Activated CD4-positive, alpha-beta T cell treated with anti-CD3 and anti-CD28 coated beads for 1 hour (primary cell): ENCODE data around the gene RFC1.
"Not testable (repeated sequence)": the region's sequence is repeated elsewhere in the genome, so short reads cannot be mapped to it uniquely, and the experiment has no call there.

Source experiments
- DNase-seq: peaks from one replicate; pipeline ENCODE4 v3.0.0-alpha.2; 2020

The RFC1 gene

GRCh38 chr4:39365830-39366771 lies at the start of gene RFC1:
Gene RFC1, minus strand, starts transcription at chr4:39366362. Its CDS starts 121 bp downstream, at chr4:39366241.
- DNase-seq: peak; percentile 93

DNA sequence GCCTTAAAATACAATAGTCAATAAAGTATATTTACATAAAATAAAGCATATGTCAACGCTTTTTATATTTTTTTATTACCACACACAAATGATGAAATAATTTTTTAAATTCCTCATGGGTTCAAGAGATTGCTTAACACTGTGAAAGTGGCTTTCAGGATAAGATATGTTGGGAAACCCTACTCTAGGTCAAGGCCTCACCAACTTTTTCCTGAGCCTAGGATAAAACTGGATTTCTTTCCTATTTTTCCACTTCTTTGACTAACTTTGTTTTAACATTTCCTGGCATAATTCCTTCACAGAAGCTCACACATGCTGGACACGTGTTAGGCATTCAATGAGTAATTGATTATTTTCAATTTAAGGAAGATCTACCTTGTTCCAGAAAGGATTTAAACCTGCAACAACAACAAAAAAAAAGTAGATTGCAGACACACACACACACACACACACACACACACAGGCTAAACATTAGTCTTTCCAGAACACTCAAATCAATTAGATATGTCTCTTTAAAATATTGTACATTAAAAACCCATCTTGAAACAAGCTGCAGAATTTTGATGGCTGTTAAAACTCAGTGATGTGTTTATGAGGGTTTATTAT lies 49.6 kb upstream of the RFC1 start:
- no peak for DNase-seq

- DNase-seq: not testable (repeated sequence)
These were observed 45.4 kb upstream of the RFC1 start for GRCh38 chr4:39411561-39411960.

- no peak for DNase-seq
These were observed 44.3 kb upstream of the RFC1 start for GRCh38 chr4:39410415-39410814.

DNA sequence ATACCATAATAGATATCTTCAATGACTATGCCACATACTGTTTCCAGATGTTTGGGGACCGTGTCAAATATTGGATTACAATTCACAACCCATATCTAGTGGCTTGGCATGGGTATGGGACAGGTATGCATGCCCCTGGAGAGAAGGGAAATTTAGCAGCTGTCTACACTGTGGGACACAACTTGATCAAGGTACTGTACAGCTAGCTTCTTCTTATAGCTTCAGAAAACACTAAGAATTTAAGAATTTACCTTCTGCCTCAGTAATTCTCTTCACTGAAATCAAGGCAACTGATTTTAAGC lies 41.4 kb upstream of the RFC1 start:
- DNase-seq: no peak

- no peak for DNase-seq
These were observed 40.8 kb upstream of the RFC1 start, which contains the start of gene KLB for GRCh38 chr4:39406763-39407583. Gene KLB, plus strand, starts transcription at chr4:39406930. Its CDS starts 20 bp downstream, at chr4:39406950.

GRCh38 chr4:39401640-39402039 lies 35.5 kb upstream of the RFC1 start:
- not testable (repeated sequence) for DNase-seq

GRCh38 chr4:39394706-39395105 lies 28.5 kb upstream of the RFC1 start:
- DNase-seq: no peak

- DNase-seq: no peak
These were observed 24.4 kb upstream of the RFC1 start for GRCh38 chr4:39390603-39391002.

DNA sequence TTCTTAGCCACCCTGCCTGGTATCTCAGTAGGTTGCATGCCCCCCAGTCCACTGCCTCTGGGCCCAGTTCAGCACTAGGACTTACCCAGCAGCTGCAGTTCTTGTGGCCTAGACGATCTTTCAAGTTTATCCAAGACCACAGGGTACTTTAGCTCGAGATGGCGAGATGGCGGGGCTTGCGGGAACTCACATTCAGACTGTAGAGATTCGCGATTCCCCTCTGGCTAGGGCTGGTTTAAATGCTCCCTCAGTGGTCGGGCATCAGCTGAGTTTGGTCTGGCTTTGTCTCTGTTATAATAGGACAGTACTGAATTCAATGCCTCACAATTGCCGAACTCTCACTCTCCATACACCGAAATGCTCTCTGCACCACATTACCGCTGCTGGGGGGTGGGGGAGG lies 18.4 kb upstream of the RFC1 start:
- no peak for DNase-seq

GRCh38 chr4:39383690-39384089 lies 17.5 kb upstream of the RFC1 start:
- DNase-seq: no peak

DNA sequence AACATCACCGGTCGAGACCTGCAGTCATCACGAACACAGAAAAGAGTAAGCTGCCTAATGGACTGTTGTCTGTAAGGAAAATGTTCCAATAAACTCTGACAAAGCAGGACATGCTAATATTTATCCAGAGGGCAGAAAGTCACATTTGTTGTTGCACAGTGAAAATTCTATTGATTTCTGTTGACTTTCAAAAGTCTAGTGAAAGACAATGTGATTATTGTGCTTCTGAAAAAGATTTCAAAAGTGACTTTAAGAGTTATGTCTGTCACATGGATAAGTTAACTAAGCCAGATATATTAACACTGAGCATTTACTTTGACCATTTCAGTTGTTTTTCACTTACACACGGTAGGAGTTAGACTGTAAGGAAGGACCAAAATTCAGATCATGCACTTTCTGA lies 9.3 kb upstream of the RFC1 start:
- DNase-seq: no peak

- not testable (repeated sequence) for DNase-seq
These were observed 5.0 kb upstream of the RFC1 start for GRCh38 chr4:39371209-39371608.

DNA sequence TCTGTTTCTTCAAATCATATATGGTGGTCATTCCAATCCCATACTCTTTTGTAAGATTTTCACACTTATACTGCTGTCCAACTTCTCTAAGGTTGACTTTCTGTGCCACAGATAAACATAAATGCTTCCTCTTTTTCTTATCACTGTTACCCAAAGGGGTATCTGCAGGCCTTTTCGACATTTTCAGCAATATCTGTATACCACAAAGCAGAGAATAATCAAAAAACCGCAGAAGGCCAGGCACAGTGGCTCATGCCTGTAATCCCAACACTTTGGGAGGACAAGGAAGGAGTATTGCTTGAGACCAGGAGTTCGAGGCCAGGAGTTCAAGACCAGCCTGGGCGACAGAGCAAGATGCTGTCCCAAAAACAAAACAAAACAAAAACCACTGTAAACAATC lies 3.1 kb upstream of the RFC1 start:
- DNase-seq: no peak

DNA sequence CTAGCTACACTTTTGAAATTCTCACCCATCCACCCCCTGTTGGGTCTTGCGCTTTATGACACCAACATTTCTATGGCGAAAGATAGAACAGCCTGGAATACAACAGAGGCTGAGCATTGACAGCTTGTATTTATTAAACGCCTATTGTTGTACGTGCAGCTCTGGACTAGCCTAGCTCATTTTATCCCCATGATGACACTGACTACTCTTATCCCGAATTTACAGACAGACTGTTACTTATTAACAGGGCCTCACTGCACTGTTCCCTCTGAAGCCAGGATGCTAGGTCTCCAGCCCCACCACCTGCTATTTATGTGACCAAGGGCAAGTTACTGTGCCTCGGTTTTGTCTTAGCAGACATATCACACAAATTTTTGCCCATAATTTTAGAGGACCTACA lies 1.0 kb upstream of the RFC1 start:
- DNase-seq: no peak

GRCh38 chr4:39365360-39365759 lies 802 bp downstream of the RFC1 start:
- no peak for DNase-seq

DNA sequence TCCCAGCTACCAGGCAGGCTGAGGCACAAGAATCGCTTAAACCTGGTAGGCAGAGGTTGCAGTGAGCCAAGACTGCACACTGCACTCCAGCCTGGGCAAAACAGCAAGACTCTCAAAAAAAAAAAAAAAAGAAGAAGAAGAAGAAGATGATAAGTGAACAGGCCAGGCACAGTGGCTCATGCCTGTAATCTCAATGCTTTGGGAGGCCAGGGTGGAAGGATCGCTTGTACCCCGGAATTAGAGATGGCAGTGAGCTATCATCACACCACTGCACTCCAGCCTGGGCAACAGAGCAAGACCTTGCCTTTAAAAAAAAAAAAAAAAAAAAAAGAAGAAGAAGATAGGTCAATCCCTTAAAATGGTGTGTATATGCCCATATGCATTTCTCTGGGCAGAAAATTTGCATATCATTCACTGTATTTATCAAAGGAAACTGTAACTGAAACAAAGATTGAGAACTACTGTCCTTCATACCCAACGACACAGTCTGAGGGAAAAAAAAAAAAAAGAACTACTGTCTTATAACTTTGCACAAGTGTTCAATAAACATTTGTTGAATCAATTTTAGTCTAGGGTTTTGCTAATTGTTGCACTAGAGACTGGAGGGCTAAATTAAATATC lies 2.3 kb downstream of the RFC1 start:
- no peak for DNase-seq

DNA sequence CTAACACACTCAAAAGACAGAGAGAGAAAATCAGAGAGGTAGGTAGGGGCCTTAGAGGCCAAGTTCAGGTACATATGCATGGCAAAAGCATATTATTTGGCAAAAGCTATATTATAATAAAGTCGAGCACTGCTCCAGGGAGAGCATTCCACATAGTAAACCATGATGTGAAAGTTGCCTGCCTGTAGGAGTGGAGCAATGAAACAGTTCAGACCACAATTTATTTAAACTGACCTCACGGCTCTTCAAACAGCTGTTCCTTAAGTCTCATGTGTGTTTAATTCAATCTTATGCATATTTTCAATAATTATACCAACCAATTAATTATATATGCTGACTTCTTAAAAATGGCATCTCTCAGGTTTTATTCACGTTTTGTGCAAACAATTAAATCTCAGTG lies 3.3 kb downstream of the RFC1 start:
- no peak for DNase-seq

GRCh38 chr4:39360611-39361010 lies 5.6 kb downstream of the RFC1 start:
- DNase-seq: not testable (repeated sequence)

DNA sequence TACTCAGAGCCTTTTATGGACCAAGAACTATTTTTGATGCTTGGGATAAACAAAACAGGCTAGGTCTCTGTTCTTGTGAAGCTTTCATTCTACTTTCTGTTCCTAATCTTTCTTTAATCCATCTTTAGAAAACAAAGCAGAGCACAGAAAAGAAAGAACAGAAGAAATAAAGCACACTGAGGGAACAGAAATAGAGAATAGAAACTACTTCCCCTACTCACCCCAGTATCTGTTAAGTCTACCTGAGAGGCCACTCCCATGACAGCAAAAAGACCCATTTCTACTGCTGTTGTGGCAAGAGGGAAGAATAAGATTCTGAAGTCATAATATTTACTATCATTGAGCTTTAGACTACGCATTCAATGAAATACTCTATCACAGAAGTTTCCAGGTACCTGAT lies 9.2 kb downstream of the RFC1 start:
- DNase-seq: no peak

DNA sequence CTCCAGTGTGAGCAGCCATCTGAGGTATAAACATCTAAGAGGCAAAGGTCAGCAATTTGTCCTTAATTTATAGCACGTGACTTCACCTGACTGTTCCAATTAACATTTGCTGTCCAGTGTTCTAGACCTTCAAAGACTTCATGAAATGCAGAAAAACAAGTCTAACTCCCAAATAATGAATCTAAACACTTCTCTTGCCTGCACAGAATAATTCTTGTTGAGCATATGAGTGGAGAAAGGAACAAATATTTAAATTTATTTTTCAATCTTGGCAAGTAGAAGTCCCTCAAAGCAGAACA lies 12.0 kb downstream of the RFC1 start:
- DNase-seq: no peak

- DNase-seq: no peak
These were observed 12.5 kb downstream of the RFC1 start for GRCh38 chr4:39353478-39354253.

DNA sequence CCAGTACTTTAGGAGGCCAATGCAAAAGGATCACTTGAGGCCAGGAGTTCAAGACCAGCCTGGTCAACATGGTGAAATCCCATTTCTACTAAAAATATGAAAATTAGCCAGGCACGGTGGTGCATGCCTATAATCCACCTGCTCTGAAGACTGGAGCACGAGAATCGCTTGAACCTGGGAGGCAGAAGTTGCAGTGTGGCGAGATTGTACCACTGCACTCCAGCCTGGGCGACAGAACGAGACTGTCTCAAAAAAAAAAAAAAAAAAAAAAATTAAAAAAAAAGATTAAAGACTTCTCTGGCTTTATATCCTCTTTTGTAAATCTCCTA lies 13.0 kb downstream of the RFC1 start:
- peak; percentile 24 for DNase-seq
